WTC11 (cell line): ENCODE data around the gene AGTR1. TPM values are rescaled to one million over a fixed set of nuclear protein-coding genes. Genes with fewer than 3 reads are reported as not detected.

Source experiments
- ATAC-seq: fragments of 200-7000 bp; cut with Tn5 transposase; 2 replicates; pipeline ENCODE4 v1.10.0; 2021; ENCODE audit warnings: mild to moderate bottlenecking, moderate library complexity
- CTCF ChIA-PET: fragments of 300-600 bp; sonication (Branson Sonifier 250); formaldehyde crosslinking; loops from one replicate; lab custom pipeline; 2021; ENCODE audit warnings: antibody characterized with exemption; lab: Charles Lee
- POLR2A ChIA-PET: fragments of 350-600 bp; sonication (Branson Sonifier 250); formaldehyde crosslinking; loops from one replicate; lab custom pipeline; 2021; ENCODE audit warnings: antibody characterized with exemption; lab: Charles Lee
- DNase-seq: peaks from one replicate; pipeline ENCODE4 v3.0.0; 2021; ENCODE audit warnings: low spot score
- H3K27ac Mint-ChIP-seq: 2 replicates; pipeline ENCODE4 v1.8.0; 2021; ENCODE audit warnings: mixed read lengths
- H3K27me3 Mint-ChIP-seq: 2 replicates; pipeline ENCODE4 v1.8.0; 2021; ENCODE audit warnings: low read depth, mild to moderate bottlenecking, moderate library complexity, mixed read lengths
- H3K36me3 Mint-ChIP-seq: 2 replicates; pipeline ENCODE4 v1.8.0; 2021; ENCODE audit warnings: mixed read lengths
- H3K4me1 Mint-ChIP-seq: 2 replicates; pipeline ENCODE4 v1.8.0; 2022; ENCODE audit warnings: mixed read lengths
- H3K4me3 Mint-ChIP-seq: 2 replicates; pipeline ENCODE4 v1.8.0; 2021; ENCODE audit warnings: mild to moderate bottlenecking, moderate library complexity, mixed read lengths
- H3K9me3 Mint-ChIP-seq: 2 replicates; pipeline ENCODE4 v1.8.0; 2021; ENCODE audit warnings: mixed read lengths
- EMX1 ChIP-seq: fragments of 250-450 bp; sonication (Bioruptor Pico); IDR thresholded peaks from 2 replicates; pipeline ENCODE4 v1.8.0; 2021; ENCODE audit warnings: mild to moderate bottlenecking
- ETV6 ChIP-seq: sonication (generic); formaldehyde crosslinking; IDR thresholded peaks from 2 replicates; pipeline ENCODE4 v1.8.1; 2022; ENCODE audit warnings: mild to moderate bottlenecking, missing genetic modification reagents
- FOXK1 ChIP-seq: sonication (generic); formaldehyde crosslinking; IDR thresholded peaks from 2 replicates; pipeline ENCODE4 v1.8.0; 2022; ENCODE audit warnings: mild to moderate bottlenecking, moderate library complexity, missing genetic modification reagents
- GRHL2 ChIP-seq: fragments of 250-450 bp; sonication (Bioruptor Pico); IDR thresholded peaks from 2 replicates; pipeline ENCODE4 v1.8.0; 2022; ENCODE audit warnings: mild to moderate bottlenecking, moderate library complexity; ENCODE audit not compliant: insufficient replicate concordance, severe bottlenecking
- IRF1 ChIP-seq: sonication (generic); formaldehyde crosslinking; IDR thresholded peaks from 2 replicates; pipeline ENCODE4 v1.8.0; 2023; ENCODE audit warnings: missing genetic modification reagents
- IRF2 ChIP-seq: sonication (generic); formaldehyde crosslinking; IDR thresholded peaks from 2 replicates; pipeline ENCODE4 v1.8.0; 2022; ENCODE audit warnings: low read depth, missing genetic modification reagents, borderline replicate concordance
- JAZF1 ChIP-seq: fragments of 250-450 bp; sonication (Bioruptor Pico); IDR thresholded peaks from 2 replicates; pipeline ENCODE4 v1.9.0; 2021; ENCODE audit warnings: moderate library complexity, mild to moderate bottlenecking, inconsistent platforms
- MXD4 ChIP-seq: fragments of 250-450 bp; sonication (Bioruptor Pico); IDR thresholded peaks from 2 replicates; pipeline ENCODE4 v1.8.0; 2021; ENCODE audit warnings: mild to moderate bottlenecking, moderate library complexity, borderline replicate concordance
- MYBL2 ChIP-seq: sonication (generic); formaldehyde crosslinking; IDR thresholded peaks from 2 replicates; pipeline ENCODE4 v1.8.1; 2023; ENCODE audit warnings: mild to moderate bottlenecking, moderate library complexity, missing genetic modification reagents
- RORB ChIP-seq: fragments of 250-450 bp; sonication (Bioruptor Pico); IDR thresholded peaks from 2 replicates; pipeline ENCODE4 v1.9.0; 2021; ENCODE audit warnings: mild to moderate bottlenecking
- TCF7 ChIP-seq: sonication (generic); formaldehyde crosslinking; IDR thresholded peaks from 2 replicates; pipeline ENCODE4 v1.8.0; 2022; ENCODE audit warnings: mild to moderate bottlenecking, low read depth, missing genetic modification reagents, moderate library complexity
- ZNF532 ChIP-seq: fragments of 250-450 bp; sonication (Bioruptor Pico); IDR thresholded peaks from 2 replicates; pipeline ENCODE4 v1.9.0; 2021; ENCODE audit warnings: mild to moderate bottlenecking, borderline replicate concordance
- ZNF671 ChIP-seq: fragments of 250-450 bp; sonication (Bioruptor Pico); IDR thresholded peaks from 2 replicates; pipeline ENCODE4 v1.8.0; 2021; ENCODE audit warnings: mild to moderate bottlenecking
- ZSCAN18 ChIP-seq: fragments of 250-450 bp; sonication (Bioruptor Pico); IDR thresholded peaks from 2 replicates; pipeline ENCODE4 v2.1.2; 2022; ENCODE audit warnings: mild to moderate bottlenecking, moderate library complexity
- total RNA-seq: library from RNA; stranded (reverse); gene quantifications from 3 replicates; pipeline ENCODE4 v1.2.3, GENCODE V29; 2021
- TF ChIP-seq, protein P1 (sequence below): sonication (generic); formaldehyde crosslinking; IDR thresholded peaks from 2 replicates; pipeline ENCODE4 v1.8.1; 2022; ENCODE audit warnings: low read depth, missing genetic modification reagents, borderline replicate concordance
- TF ChIP-seq, protein P2 (sequence below): sonication (generic); formaldehyde crosslinking; IDR thresholded peaks from 2 replicates; pipeline ENCODE4 v1.8.0; 2022; ENCODE audit warnings: mild to moderate bottlenecking, missing genetic modification reagents

The AGTR1 gene
- total RNA-seq, 1 experiment from 2014 or later: 0.13 TPM

DNA sequence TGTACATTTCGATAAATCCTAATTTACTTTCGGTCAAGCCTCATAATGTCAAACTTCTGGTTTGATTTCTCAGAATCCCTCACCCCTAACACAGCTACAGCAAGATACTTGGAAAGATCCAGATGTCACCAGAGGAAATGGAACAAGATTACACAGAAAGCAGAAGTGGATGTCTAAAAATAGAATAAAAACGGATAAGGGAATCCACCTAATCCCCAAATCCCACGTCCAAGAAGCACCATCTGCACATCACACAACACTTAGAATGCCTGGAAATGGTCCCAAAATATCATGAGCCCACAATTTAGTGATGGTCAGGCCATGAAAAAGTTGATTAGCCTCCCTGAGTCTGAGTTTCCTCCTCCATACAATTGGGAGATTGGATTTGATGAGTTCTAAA, 61.7 kb downstream of the AGTR1 start:
- ATAC-seq (no peak), DNase-seq (no peak)
- CTCF ChIA-PET: no interaction called here
- Mint-ChIP-seq H3K9me3 (peaks cover 7% of the 10 kb centered on the region; the same call in 1 of the 2 replicates), H3K27me3 (no peaks in the 10 kb centered on the region; the same call in 1 of the 2 replicates), H3K4me1 (peaks cover 3% of the 10 kb centered on the region), H3K4me3 (no peak overlapping the region), H3K27ac (no peak overlapping the region), H3K36me3 (no peaks in the 10 kb centered on the region)
- POLR2A ChIA-PET: no interaction called here
- no peak for TF ChIP-seq ZNF532
- no peak for TF ChIP-seq MYBL2
- no peak for TF ChIP-seq ZSCAN18 (CRISPR knock-in tag)
- no peak for TF ChIP-seq IRF2 (CRISPR knock-in tag)
- TF ChIP-seq TCF7 (CRISPR knock-in tag): no peak
- TF ChIP-seq EMX1 (CRISPR knock-in tag): no peak
- TF ChIP-seq GRHL2: no peak
- TF ChIP-seq ETV6 (CRISPR knock-in tag): no peak
- TF ChIP-seq, protein P1, sequence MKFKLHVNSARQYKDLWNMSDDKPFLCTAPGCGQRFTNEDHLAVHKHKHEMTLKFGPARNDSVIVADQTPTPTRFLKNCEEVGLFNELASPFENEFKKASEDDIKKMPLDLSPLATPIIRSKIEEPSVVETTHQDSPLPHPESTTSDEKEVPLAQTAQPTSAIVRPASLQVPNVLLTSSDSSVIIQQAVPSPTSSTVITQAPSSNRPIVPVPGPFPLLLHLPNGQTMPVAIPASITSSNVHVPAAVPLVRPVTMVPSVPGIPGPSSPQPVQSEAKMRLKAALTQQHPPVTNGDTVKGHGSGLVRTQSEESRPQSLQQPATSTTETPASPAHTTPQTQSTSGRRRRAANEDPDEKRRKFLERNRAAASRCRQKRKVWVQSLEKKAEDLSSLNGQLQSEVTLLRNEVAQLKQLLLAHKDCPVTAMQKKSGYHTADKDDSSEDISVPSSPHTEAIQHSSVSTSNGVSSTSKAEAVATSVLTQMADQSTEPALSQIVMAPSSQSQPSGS (CRISPR knock-in tag): no peak
- no peak for TF ChIP-seq JAZF1
- TF ChIP-seq, protein P2, sequence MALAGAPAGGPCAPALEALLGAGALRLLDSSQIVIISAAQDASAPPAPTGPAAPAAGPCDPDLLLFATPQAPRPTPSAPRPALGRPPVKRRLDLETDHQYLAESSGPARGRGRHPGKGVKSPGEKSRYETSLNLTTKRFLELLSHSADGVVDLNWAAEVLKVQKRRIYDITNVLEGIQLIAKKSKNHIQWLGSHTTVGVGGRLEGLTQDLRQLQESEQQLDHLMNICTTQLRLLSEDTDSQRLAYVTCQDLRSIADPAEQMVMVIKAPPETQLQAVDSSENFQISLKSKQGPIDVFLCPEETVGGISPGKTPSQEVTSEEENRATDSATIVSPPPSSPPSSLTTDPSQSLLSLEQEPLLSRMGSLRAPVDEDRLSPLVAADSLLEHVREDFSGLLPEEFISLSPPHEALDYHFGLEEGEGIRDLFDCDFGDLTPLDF (CRISPR knock-in tag): no peak
- no peak for TF ChIP-seq FOXK1 (CRISPR knock-in tag)

DNA sequence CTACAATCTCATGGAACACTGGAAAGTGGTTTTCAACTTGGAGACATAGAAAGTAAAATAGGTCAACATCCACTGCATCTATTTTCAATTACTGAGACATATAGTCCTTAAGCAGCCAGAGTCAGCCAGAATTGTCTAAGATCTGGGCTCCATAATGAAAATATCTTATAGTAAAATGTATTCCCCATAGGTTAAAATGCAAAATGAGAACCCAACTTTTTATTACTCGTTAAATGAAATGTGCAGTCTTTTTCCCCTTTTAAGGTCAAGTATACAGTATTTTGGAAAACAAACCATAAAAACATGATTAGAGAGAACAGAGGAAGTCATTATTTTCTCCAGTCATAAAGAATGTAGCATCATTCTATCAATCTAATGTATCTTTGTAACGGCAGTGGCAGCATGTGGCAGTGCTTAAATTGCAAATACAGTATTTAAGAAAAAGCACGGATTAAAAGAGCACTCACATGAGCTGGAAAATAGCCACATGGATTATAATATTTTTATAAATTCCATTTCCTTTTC, 65.5 kb downstream of the AGTR1 start:
- no peak for TF ChIP-seq IRF1 (CRISPR knock-in tag)
- no peak for TF ChIP-seq RORB (CRISPR knock-in tag)
- TF ChIP-seq MXD4 (CRISPR knock-in tag): no peak
- no peak for TF ChIP-seq ZNF671 (CRISPR knock-in tag)
- Mint-ChIP-seq H3K9me3 (peaks cover 7% of the 10 kb centered on the region; the same call in 1 of the 2 replicates), H3K27ac (no peak overlapping the region), H3K4me1 (peaks cover 14% of the 10 kb centered on the region), H3K27me3 (no peaks in the 10 kb centered on the region; the same call in 1 of the 2 replicates), H3K36me3 (no peaks in the 10 kb centered on the region), H3K4me3 (no peak overlapping the region)
- ChIA-PET CTCF (no interaction called here), POLR2A (no interaction called here)
- DNase-seq (no peak), ATAC-seq (no peak)
